Mucosa of descending colon (tissue), 3 donors: ENCODE data around the gene CYYR1. TPM values are rescaled to one million over a fixed set of nuclear protein-coding genes. Genes with fewer than 3 reads are reported as not detected.

Source experiments
- ATAC-seq: fragments of 200-7000 bp; cut with Tn5 transposase; one replicate; pipeline ENCODE4 v1.9.1; 2020; ENCODE audit warnings: mild to moderate bottlenecking, moderate library complexity
- DNase-seq, 3 donors: peaks; one replicate each; pipeline ENCODE4 v3.0.0-alpha.2; 2020
- H3K36me3 ChIP-seq: fragments of 200-600 bp; one replicate; pipeline ENCODE4 v1.8.0; 2021; ENCODE audit warnings: low read depth, mild to moderate bottlenecking
- H3K4me1 ChIP-seq: fragments of 200-600 bp; one replicate; pipeline ENCODE4 v1.8.0; 2021; ENCODE audit warnings: low read depth, mild to moderate bottlenecking
- H3K4me3 ChIP-seq: fragments of 200-600 bp; one replicate; pipeline ENCODE4 v1.8.0; 2021; ENCODE audit warnings: mild to moderate bottlenecking
- H3K9me3 ChIP-seq: fragments of 200-600 bp; one replicate; pipeline ENCODE4 v1.8.0; 2021; ENCODE audit warnings: mild to moderate bottlenecking
- intact Hi-C, 2 donors: fragments of 100-400 bp; cut with DNase I in 1 of 2; cut with micrococcal nuclease in 1 of 2; formaldehyde crosslinking; loops; one replicate each; pipeline versions ENCODE4 v1.11.0 to v1.11.1; 2022; cut with DNase I, micrococcal nuclease
- long read RNA-seq, 2 donors: library from polyadenylated mRNA; unstranded; transcript quantifications; one replicate each; pipeline ENCODE4 v2.0.0, GENCODE V29; 2019 to 2021
- total RNA-seq, 3 donors: library from RNA; stranded (reverse); fragmentation: NEBNext Ultra II Directional in 2 of 3; extraction: Animal tissue kit (Norgen Biotek cat#: 25700) in 2 of 3; gene quantifications; one replicate each; pipeline versions ENCODE4 v1.2.1 to v1.2.4, GENCODE V29; 2021 to 2023
- TF ChIP-seq, protein P1 (sequence below): fragments of 200-600 bp; IDR thresholded peaks from one replicate; pipeline ENCODE4 v1.8.0; 2022; ENCODE audit warnings: antibody characterized with exemption, mild to moderate bottlenecking
- donor health status: DM: no; HTN: no; CAD: no; lungs with moderate emphysema.
- donor health status: DM: no; HTN: no; CAD: no.
- donor health status: DM: no; HTN: yes; CAD: no.

Gene CYYR1
- 1 to 10 TPM; 4.3 to 5.9 (median 5.2) TPM for total RNA-seq
- long read RNA-seq, donor 1, transcript CYYR1-201 (4 exons, 3,101 nt): major isoform, 19 of 33 reads
- long read RNA-seq, donor 1, partial matches to known transcripts: 0 of 33 reads
- long read RNA-seq, donor 1, other reads (novel, unspliced or antisense): 14 of 33 reads
- long read RNA-seq, donor 2, partial matches to known transcripts: 0 of 8 reads
- long read RNA-seq, donor 2, other reads (novel, unspliced or antisense): 5 of 8 reads

DNA sequence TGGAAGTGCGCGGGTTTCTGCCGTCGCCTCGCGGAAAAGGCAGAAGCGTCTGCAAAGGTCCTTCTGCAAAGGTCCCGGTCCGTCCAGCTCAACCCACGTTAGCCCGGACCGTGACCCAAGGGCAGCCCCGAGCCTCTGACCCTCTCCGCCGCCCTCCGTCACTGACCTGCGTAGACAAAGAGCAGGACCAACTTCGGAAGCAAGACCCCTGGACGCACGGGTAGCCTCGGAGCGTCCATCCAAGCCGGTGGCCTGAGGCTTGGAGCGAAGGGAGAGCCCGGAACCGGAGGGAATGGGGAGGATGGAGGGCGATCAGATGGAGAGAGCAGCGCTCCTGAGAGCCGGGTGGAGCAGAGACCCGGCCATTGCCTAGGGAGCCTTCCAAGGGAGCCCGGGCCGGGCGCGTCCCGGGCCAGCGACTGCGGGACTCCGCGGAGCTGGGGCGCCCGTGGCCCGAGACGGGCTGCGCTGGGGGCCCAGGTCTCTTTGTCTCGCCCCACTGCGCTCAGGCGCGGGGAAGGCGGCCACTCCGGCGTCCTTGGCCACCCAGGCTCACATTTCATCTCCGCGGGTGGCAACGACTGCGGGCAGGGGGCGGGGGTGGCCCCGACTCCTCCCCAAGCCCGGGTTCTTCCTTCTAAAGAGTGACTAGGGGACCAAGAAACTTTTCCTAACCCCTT, at the start of gene CYYR1:
Gene CYYR1, minus strand, starts transcription at position 585 of the 680 bp plus-strand sequence. Its CDS starts 346 bp downstream, at position 239.
- H3K4me1 ChIP-seq: no peaks in the 10 kb centered on the region

DNA sequence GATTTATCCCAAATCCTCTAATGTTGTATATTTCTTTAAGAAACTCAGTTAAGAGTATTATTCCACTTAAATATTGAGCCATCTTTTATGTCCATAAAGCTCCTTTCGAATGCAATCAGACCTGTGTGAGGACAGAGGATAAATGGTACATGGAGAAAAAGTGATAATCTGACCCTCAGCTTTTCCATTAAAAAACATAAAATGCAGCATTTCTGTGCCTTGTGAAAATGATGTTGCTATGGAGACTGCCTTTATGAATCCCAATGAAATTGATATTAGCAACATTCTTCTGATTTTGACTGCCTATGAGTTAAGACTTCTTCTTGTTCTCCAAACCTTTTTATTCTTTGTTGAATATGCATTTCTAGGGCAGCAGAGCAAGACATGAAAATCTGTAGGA, 44.1 kb upstream of the CYYR1 start:
- ATAC-seq (no peak), DNase-seq (no peak)
- no peaks in the 10 kb centered on the region for H3K4me1 ChIP-seq
- intact Hi-C loops: no loop called here
- no peak overlapping the region for H3K4me3 ChIP-seq
- no peaks in the 10 kb centered on the region for H3K36me3 ChIP-seq
- no peaks in the 10 kb centered on the region for H3K9me3 ChIP-seq
- TF ChIP-seq, protein P1, sequence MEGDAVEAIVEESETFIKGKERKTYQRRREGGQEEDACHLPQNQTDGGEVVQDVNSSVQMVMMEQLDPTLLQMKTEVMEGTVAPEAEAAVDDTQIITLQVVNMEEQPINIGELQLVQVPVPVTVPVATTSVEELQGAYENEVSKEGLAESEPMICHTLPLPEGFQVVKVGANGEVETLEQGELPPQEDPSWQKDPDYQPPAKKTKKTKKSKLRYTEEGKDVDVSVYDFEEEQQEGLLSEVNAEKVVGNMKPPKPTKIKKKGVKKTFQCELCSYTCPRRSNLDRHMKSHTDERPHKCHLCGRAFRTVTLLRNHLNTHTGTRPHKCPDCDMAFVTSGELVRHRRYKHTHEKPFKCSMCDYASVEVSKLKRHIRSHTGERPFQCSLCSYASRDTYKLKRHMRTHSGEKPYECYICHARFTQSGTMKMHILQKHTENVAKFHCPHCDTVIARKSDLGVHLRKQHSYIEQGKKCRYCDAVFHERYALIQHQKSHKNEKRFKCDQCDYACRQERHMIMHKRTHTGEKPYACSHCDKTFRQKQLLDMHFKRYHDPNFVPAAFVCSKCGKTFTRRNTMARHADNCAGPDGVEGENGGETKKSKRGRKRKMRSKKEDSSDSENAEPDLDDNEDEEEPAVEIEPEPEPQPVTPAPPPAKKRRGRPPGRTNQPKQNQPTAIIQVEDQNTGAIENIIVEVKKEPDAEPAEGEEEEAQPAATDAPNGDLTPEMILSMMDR: no peak

More for the DNA sequence above, at the start of gene CYYR1:
- Histone ChIP-seq H3K9me3 (no peaks in the 10 kb centered on the region), H3K36me3 (no peaks in the 10 kb centered on the region), H3K4me3 (no peak within 1 kb of the TSS)
- DNase-seq (peak in 2 of 3 donors; percentile 16 to 49), ATAC-seq (no peak)
- intact Hi-C loops: no loop called here
- TF ChIP-seq, protein P1: no peak

GRCh38 chr21:26614251-26614650, 41.2 kb upstream of the CYYR1 start:
- Histone ChIP-seq H3K4me3 (no peak overlapping the region), H3K4me1 (no peaks in the 10 kb centered on the region), H3K36me3 (no peaks in the 10 kb centered on the region), H3K9me3 (no peaks in the 10 kb centered on the region)
- no peak for ATAC-seq
- intact Hi-C loops: no loop called here
- TF ChIP-seq, protein P1: no peak
- DNase-seq: no peak

DNA sequence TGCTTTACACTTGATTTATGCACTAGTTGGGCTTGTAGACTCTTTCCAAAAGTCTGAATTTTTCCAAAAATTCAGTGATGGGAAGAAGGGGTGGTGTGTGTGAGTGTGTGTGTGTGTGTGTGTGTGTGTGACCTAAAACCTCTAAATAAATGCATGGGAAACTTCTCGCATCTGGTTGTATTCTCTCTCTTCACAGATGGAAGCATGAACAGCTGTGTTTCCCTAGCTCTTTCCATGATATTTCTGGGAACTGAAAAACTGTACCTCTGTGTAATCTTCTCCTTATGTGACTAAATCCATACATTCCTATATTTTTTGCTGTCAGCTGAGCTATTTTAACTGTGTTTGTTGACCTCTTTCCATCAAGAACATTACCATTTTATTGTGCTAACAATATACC, 26.2 kb upstream of the CYYR1 start:
- DNase-seq (no peak), ATAC-seq (no peak)
- TF ChIP-seq, protein P1: no peak
- Histone ChIP-seq H3K4me1 (no peaks in the 10 kb centered on the region), H3K4me3 (no peak overlapping the region), H3K36me3 (no peaks in the 10 kb centered on the region), H3K9me3 (no peaks in the 10 kb centered on the region)
- intact Hi-C loops: no loop called here

- ATAC-seq: no peak
- intact Hi-C loops: no loop called here
- no peaks in the 10 kb centered on the region for H3K4me1 ChIP-seq
- H3K4me3 ChIP-seq: no peak overlapping the region
- no peaks in the 10 kb centered on the region for H3K9me3 ChIP-seq
- DNase-seq: no peak
- TF ChIP-seq, protein P1: no peak
- H3K36me3 ChIP-seq: no peaks in the 10 kb centered on the region
Observed at GRCh38 chr21:26597981-26598380, 24.9 kb upstream of the CYYR1 start.
